Keratinocyte (primary cell): Measurements from ENCODE around the gene MLLT3. TPM values are rescaled to one million over a fixed set of nuclear protein-coding genes. Genes with fewer than 3 reads are reported as not detected.

ENCODE experiments used
- DNase-seq: peaks from one replicate; pipeline ENCODE4 v3.0.0-alpha.2; 2011; ENCODE audit warnings: low read depth, missing footprints, low spot score
- FAIRE-seq: peaks from 2 replicates; lab custom pipeline; 2011; peaks lifted over from hg19 to GRCh38; lab: Jason Lieb, UNC
- H2AFZ ChIP-seq: 2 replicates; pipeline ENCODE4 v1.6.0; 2012; ENCODE audit warnings: low read length, control low read depth, inconsistent platforms; ENCODE audit not compliant: control insufficient read depth
- H3K27ac ChIP-seq: 2 replicates; pipeline ENCODE4 v1.5.1; 2011; ENCODE audit warnings: low read length; ENCODE audit not compliant: control insufficient read depth, insufficient read depth
- H3K27me3 ChIP-seq: 3 replicates; pipeline ENCODE4 v1.6.0; 2011; ENCODE audit warnings: low read length; ENCODE audit not compliant: control insufficient read depth, insufficient read depth; ENCODE audit errors: extremely low read depth
- H3K36me3 ChIP-seq, 2 experiments: 2 replicates in 1 of 2; 3 replicates in 1 of 2; pipeline ENCODE4 v1.5.1; 2011; ENCODE audit warnings: low read length in 2 of 2, mild to moderate bottlenecking in 1 of 2; ENCODE audit not compliant: control insufficient read depth in 2 of 2, insufficient read depth in 2 of 2; ENCODE audit errors: extremely low read depth in 1 of 2
- H3K4me1 ChIP-seq: 3 replicates; pipeline ENCODE4 v1.5.1; 2011; ENCODE audit warnings: low read length; ENCODE audit not compliant: control insufficient read depth, insufficient read depth; ENCODE audit errors: extremely low read depth
- H3K4me2 ChIP-seq: 3 replicates; pipeline ENCODE4 v1.6.0; 2011; ENCODE audit warnings: low read depth, low read length; ENCODE audit not compliant: control insufficient read depth, insufficient read depth; ENCODE audit errors: extremely low read depth
- H3K4me3 ChIP-seq, 3 experiments: fragments of 200-600 bp in 1 of 3; sonication (generic) in 1 of 3; 2 replicates in 2 of 3; 3 replicates in 1 of 3; pipeline ENCODE4 v1.5.1; 2011 to 2016; ENCODE audit warnings: low read length in 3 of 3, mild to moderate bottlenecking in 3 of 3, control low read depth in 2 of 3, inconsistent platforms in 1 of 3, low read depth in 1 of 3, mixed read lengths in 1 of 3, mixed run types in 1 of 3, moderate library complexity in 1 of 3; ENCODE audit not compliant: control insufficient read depth in 2 of 3, insufficient read depth in 2 of 3; ENCODE audit errors: extremely low read depth in 1 of 3
- H3K79me2 ChIP-seq: 2 replicates; pipeline ENCODE4 v1.6.0; 2012; ENCODE audit warnings: low read length; ENCODE audit not compliant: control insufficient read depth, insufficient read depth
- H3K9ac ChIP-seq: 3 replicates; pipeline ENCODE4 v1.6.0; 2011; ENCODE audit warnings: low read length; ENCODE audit not compliant: control insufficient read depth, insufficient read depth; ENCODE audit errors: extremely low read depth
- H3K9me1 ChIP-seq: 3 replicates; pipeline ENCODE4 v1.6.0; 2011; ENCODE audit warnings: low read length; ENCODE audit not compliant: control insufficient read depth, insufficient read depth; ENCODE audit errors: extremely low read depth
- H3K9me3 ChIP-seq: 2 replicates; pipeline ENCODE4 v1.5.1; 2012; ENCODE audit warnings: low read depth, low read length; ENCODE audit not compliant: control insufficient read depth
- H4K20me1 ChIP-seq: 3 replicates; pipeline ENCODE4 v1.6.0; 2011; ENCODE audit warnings: low read length; ENCODE audit not compliant: control insufficient read depth, insufficient read depth; ENCODE audit errors: extremely low read depth
- EZH2 ChIP-seq: IDR thresholded peaks from one replicate; pipeline ENCODE4 v1.6.1; 2012; ENCODE audit warnings: inconsistent platforms, mild to moderate bottlenecking, low read length, moderate library complexity
- dilution Hi-C: fragments of 300-500 bp; cut with MboI; formaldehyde crosslinking; loops from one replicate; pipeline ENCODE4 v1.7.0; 2020; ENCODE audit warnings: low sequenced_read_pairs; ENCODE audit not compliant: extremely low pct_ligation_motif_present
- polyA plus RNA-seq, 5 experiments: library from polyadenylated mRNA; depleted of rRNA in 3 of 5; stranded (reverse) in 3 of 5; stranded (forward) in 1 of 5; unstranded in 1 of 5; fragments of >200 nt; gene quantifications; 1 replicate in 1 of 5; 2 replicates in 3 of 5; 3 replicates in 1 of 5; pipeline versions ENCODE4 v1.2.1 to v1.2.3, GENCODE V29; 2011 to 2012; ENCODE audit warnings: missing spikeins in 2 of 5, low read depth in 1 of 5, low replicate concordance in 1 of 5
- TF ChIP-seq, protein P1 (sequence below), 3 experiments: IDR thresholded peaks in 1 of 3; conservative IDR thresholded peaks in 1 of 3; optimal IDR thresholded peaks in 1 of 3; 2 replicates in 2 of 3; 3 replicates in 1 of 3; pipeline versions ENCODE3 to v1.5.1; 2011; ENCODE audit warnings: low read length in 3 of 3, mild to moderate bottlenecking in 3 of 3, moderate library complexity in 2 of 3, control low read depth in 1 of 3, inconsistent platforms in 1 of 3; ENCODE audit not compliant: insufficient read depth in 2 of 3; ENCODE audit errors: extremely low read depth in 1 of 3

Gene MLLT3
- polyA plus RNA-seq, 1 donor (not counting 4 experiments of a cell fraction or from before 2014, with no cell fraction given): 17.0 TPM

DNA sequence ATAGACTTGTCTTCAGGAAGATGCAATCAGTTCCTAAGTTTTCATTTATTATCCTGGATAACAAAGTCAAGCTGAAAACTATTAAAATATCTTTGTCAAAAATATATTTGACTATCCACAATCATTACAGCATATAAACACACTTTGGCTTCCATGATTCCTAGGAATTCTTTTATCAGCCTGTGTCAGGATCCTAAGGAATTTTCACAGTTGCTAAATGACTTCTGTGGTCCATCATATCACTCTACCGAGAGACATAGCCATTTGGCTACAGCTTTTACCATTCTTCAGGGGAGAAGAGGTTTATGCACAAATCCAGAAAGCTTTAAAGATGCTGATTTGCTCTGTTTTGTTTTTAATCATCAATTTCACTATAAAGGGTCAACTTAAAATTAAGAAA lies 128.3 kb downstream of the MLLT3 start:
- peaks cover 7% of the 10 kb centered on the region for H3K4me1 ChIP-seq
- no peaks in the 10 kb centered on the region for H3K79me2 ChIP-seq
- H4K20me1 ChIP-seq: no peaks in the 10 kb centered on the region
- FAIRE-seq (no peak), DNase-seq (no peak)
- no peaks in the 10 kb centered on the region for H3K36me3 ChIP-seq
- no peak overlapping the region for H3K9ac ChIP-seq
- H2AFZ ChIP-seq: no peak overlapping the region
- H3K4me3 ChIP-seq: no peak overlapping the region
- no peaks in the 10 kb centered on the region for H3K9me3 ChIP-seq
- no peak overlapping the region for H3K27ac ChIP-seq
- no peaks in the 10 kb centered on the region for H3K27me3 ChIP-seq
- dilution Hi-C loops: no loop called here
- TF ChIP-seq, protein P1, sequence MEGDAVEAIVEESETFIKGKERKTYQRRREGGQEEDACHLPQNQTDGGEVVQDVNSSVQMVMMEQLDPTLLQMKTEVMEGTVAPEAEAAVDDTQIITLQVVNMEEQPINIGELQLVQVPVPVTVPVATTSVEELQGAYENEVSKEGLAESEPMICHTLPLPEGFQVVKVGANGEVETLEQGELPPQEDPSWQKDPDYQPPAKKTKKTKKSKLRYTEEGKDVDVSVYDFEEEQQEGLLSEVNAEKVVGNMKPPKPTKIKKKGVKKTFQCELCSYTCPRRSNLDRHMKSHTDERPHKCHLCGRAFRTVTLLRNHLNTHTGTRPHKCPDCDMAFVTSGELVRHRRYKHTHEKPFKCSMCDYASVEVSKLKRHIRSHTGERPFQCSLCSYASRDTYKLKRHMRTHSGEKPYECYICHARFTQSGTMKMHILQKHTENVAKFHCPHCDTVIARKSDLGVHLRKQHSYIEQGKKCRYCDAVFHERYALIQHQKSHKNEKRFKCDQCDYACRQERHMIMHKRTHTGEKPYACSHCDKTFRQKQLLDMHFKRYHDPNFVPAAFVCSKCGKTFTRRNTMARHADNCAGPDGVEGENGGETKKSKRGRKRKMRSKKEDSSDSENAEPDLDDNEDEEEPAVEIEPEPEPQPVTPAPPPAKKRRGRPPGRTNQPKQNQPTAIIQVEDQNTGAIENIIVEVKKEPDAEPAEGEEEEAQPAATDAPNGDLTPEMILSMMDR (optimal IDR thresholded peaks at IDR 0.05 in 1 of 3, IDR thresholded peaks at IDR 0.05 in 1 of 3, conservative IDR thresholded peaks at IDR 0.05 in 1 of 3; ENCODE audit: extremely low read depth in 1 of 3, insufficient read depth in 2 of 3, low read length in 3 of 3): no peak
- TF ChIP-seq EZH2: no peak
- H3K4me2 ChIP-seq: no peak overlapping the region
- H3K9me1 ChIP-seq: no peaks in the 10 kb centered on the region

DNA sequence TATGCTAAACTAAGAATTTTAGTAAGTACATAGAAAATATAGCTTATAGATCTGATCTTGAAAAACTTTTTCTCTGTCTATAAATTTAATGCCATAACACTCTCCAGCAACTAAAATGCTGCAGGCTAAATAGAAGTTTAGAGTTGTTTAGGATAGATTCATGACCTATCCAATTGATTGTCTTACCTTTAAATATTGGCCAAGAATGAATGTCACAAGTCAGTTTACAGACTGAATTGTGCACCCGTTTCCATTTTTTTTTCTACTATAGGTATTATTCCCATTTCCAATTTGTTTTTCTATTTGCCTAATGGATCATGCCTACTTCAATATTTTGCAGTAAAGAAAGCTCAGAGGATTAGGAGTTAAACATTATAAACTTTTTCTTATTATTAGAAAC lies 129.5 kb downstream of the MLLT3 start:
- DNase-seq: no peak
- no peak overlapping the region for H3K4me2 ChIP-seq
- dilution Hi-C loops: no loop called here
- H3K27me3 ChIP-seq: no peaks in the 10 kb centered on the region
- H3K4me1 ChIP-seq: peaks cover 7% of the 10 kb centered on the region
- H4K20me1 ChIP-seq: no peaks in the 10 kb centered on the region
- no peaks in the 10 kb centered on the region for H3K9me1 ChIP-seq
- H3K27ac ChIP-seq: no peak overlapping the region
- H3K9ac ChIP-seq: no peak overlapping the region
- H3K9me3 ChIP-seq: no peaks in the 10 kb centered on the region
- TF ChIP-seq EZH2: no peak
- TF ChIP-seq, protein P1 (optimal IDR thresholded peaks at IDR 0.05 in 1 of 3, IDR thresholded peaks at IDR 0.05 in 1 of 3, conservative IDR thresholded peaks at IDR 0.05 in 1 of 3; ENCODE audit: extremely low read depth in 1 of 3, insufficient read depth in 2 of 3, low read length in 3 of 3): no peak
- no peaks in the 10 kb centered on the region for H3K36me3 ChIP-seq
- H3K79me2 ChIP-seq: no peaks in the 10 kb centered on the region
- FAIRE-seq: no peak
- no peak overlapping the region for H3K4me3 ChIP-seq
- H2AFZ ChIP-seq: no peak overlapping the region
